Measurements from ENCODE around the gene LRP10. TPM values are rescaled to one million over a fixed set of nuclear protein-coding genes. Genes with fewer than 3 reads are reported as not detected.

The LRP10 gene
- total and polyA plus RNA-seq, 2 of the 8 experiments (the other 6 are each of a cell fraction or from before 2014, with no cell fraction given) = 12.4 to 15.6 TPM

- Histone ChIP-seq H4K8ac (ENCODE audit: extremely low read depth, insufficient read depth, low read length) (no peak overlapping the region), H3K4me1 (replicated peaks in 1 of 4; ENCODE audit: control insufficient read depth in 3 of 4, insufficient read depth in 4 of 4, low read length in 3 of 4) (no peaks in the 10 kb centered on the region), H3K23ac (ENCODE audit: insufficient read length) (no peak overlapping the region), H4K5ac (ENCODE audit: insufficient read length, low read depth, low read length) (no peak overlapping the region), H2BK120ac (replicated peaks; ENCODE audit: low read depth, low read length) (no peak overlapping the region), H4K20me1 (replicated peaks in 1 of 2; ENCODE audit: control insufficient read depth in 1 of 2, insufficient read depth in 2 of 2, low read length in 2 of 2) (peaks cover 3 to 9% of the 10 kb centered on the region in 2 experiments), H2BK12ac (ENCODE audit: low read depth, low read length) (no peak overlapping the region), H3K4ac (replicated peaks; ENCODE audit: insufficient read length, low read depth, low read length) (no peak overlapping the region), H3K27me3 (replicated peaks in 1 of 4; ENCODE audit: control insufficient read depth in 3 of 4, extremely low read depth in 1 of 4, insufficient read depth in 3 of 4, low read length in 3 of 4) (no peaks in the 10 kb centered on the region), H4K91ac (replicated peaks; ENCODE audit: insufficient read length, low read length) (no peak overlapping the region), H3K79me2 (ENCODE audit: control insufficient read depth in 1 of 2, insufficient read depth in 2 of 2, low read length in 2 of 2) (no peaks in the 10 kb centered on the region), H3K36me3 (ENCODE audit: control insufficient read depth in 2 of 4, insufficient read depth in 4 of 4, low read length in 3 of 4) (peaks cover 30 to 71% (median 55%) of the 10 kb centered on the region in 4 experiments), H2AK5ac (ENCODE audit: low read depth, low read length) (no peak overlapping the region), H3K23me2 (ENCODE audit: low read depth, low read length) (no peaks in the 10 kb centered on the region), H3K9me3 (ENCODE audit: insufficient read depth in 2 of 2, low read depth in 1 of 2, low read length in 1 of 2) (no peaks in the 10 kb centered on the region), H3K79me1 (ENCODE audit: low read depth, low read length) (no peaks in the 10 kb centered on the region; the same call in 1 of the 2 replicates), H3K9ac (replicated peaks in 1 of 4; ENCODE audit: extremely low read depth in 1 of 4, low read depth in 3 of 4, low read length in 3 of 4) (no peak overlapping the region), H2BK15ac (ENCODE audit: low read length) (no peak overlapping the region), H3K18ac (ENCODE audit: extremely low read depth, low read length) (no peak overlapping the region), H3K14ac (ENCODE audit: insufficient read length) (no peak overlapping the region), H2BK20ac (ENCODE audit: low read length) (no peak overlapping the region), H3K4me3 (ENCODE audit: extremely low read depth in 1 of 4, insufficient read depth in 2 of 4, low read depth in 3 of 4, low read length in 4 of 4) (no peak overlapping the region), H3K4me2 (ENCODE audit: insufficient read depth in 1 of 2, low read depth in 2 of 2, low read length in 2 of 2) (no peak overlapping the region), H2BK5ac (ENCODE audit: low read depth, low read length) (no peak overlapping the region), H3K56ac (replicated peaks; ENCODE audit: insufficient read length, low read depth, low read length) (no peak overlapping the region), H2AFZ (ENCODE audit: low read length) (no peak overlapping the region), H3K27ac (ENCODE audit: low read depth, low read length) (no peak overlapping the region)
- ChIA-PET CTCF (ENCODE audit: partially characterized antibody) (interaction anchor here (0.7 to 1.0 kb wide), 2 partner anchors 24 to 81 kb away, joined by 3 to 4 read pairs; partner anchors contain the start of gene PRMT5), POLR2A (ENCODE audit: partially characterized antibody) (interaction anchor here (0.8 to 1.1 kb wide), 2 partner anchors 33 to 85 kb away, joined by 3 read pairs; no protein-coding TSS in a partner anchor)
- DNase-seq (ENCODE audit: low read depth in 1 of 2, low spot score in 2 of 2) (no peak), FAIRE-seq (no peak)
- WGBS, 2 experiments (ENCODE audit: extremely low coverage in 1 of 2, insufficient coverage in 1 of 2, insufficient read length in 1 of 2, insufficient replicate concordance in 2 of 2, low coverage in 1 of 2, low lambda C conversion rate in 2 of 2, missing lambda C conversion rate in 1 of 2) = 92% methylated on average over 4 of the region's 4 CpGs; no CpG with 5 or more reads in 1 of the 2 experiments
- TF ChIP-seq ASH2L (IDR thresholded peaks at IDR 0.05; ENCODE audit: low read length) = no peak
- TF ChIP-seq CREB1 (IDR thresholded peaks at IDR 0.05) = no peak
- TF ChIP-seq JUND (IDR thresholded peaks at IDR 0.05; ENCODE audit: low read length) = no peak
- TF ChIP-seq PHF8 (conservative IDR thresholded peaks at IDR 0.05; ENCODE audit: low read depth, low read length) = no peak
- TF ChIP-seq TCF12 (IDR thresholded peaks at IDR 0.05; ENCODE audit: low read depth, low read length) = no peak
- no peak for TF ChIP-seq ZNF274 (IDR thresholded peaks at IDR 0.05; ENCODE audit: borderline replicate concordance, extremely low read depth, low read length)
- TF ChIP-seq CTBP2 (IDR thresholded peaks at IDR 0.05; ENCODE audit: borderline replicate concordance, insufficient read depth, insufficient read length, low read length) = no peak
- no peak for TF ChIP-seq CTCF (IDR thresholded peaks at IDR 0.05; ENCODE audit: control extremely low read depth in 1 of 3, insufficient read depth in 1 of 3, low read depth in 1 of 3, low read length in 3 of 3)
- TF ChIP-seq POLR2AphosphoS5 (IDR thresholded peaks at IDR 0.05; ENCODE audit: low read depth, low read length) = no peak
- no peak for TF ChIP-seq ATF3 (IDR thresholded peaks at IDR 0.05; ENCODE audit: insufficient read depth, low read depth, low read length)
- TF ChIP-seq NRF1 (IDR thresholded peaks at IDR 0.05; ENCODE audit: low read depth, low read length) = no peak
Observed at GRCh38 chr14:22905627-22906026, 34.1 kb downstream of the LRP10 start.
